NOMO-1 (cell line): Measurements from ENCODE around the gene DCAF4L1.

ENCODE experiments used
- DNase-seq, 2 experiments: peaks; one replicate each; lab custom pipeline; 2025; ENCODE audit not compliant: unreplicated experiment in 2 of 2; lab: John Stamatoyannopoulos, UW

The DCAF4L1 gene

GRCh38 chr4:41989994-41990364 is 8.4 kb downstream of the DCAF4L1 start:
- no peak for DNase-seq

GRCh38 chr4:41990365-41991111 is 9.0 kb downstream of the DCAF4L1 start, which contains the start of gene SLC30A9:
TSS of gene SLC30A9 (plus strand) at chr4:41990530. CDS start at chr4:41990652, 122 bp downstream.
- peak; percentile 88 to 92 for DNase-seq

GRCh38 chr4:41991916-41992767 is 10.6 kb downstream of the DCAF4L1 start:
- DNase-seq = peak in 1 of 2 experiments; percentile 13

GRCh38 chr4:41992967-41993857 is 11.7 kb downstream of the DCAF4L1 start:
- DNase-seq = no peak

GRCh38 chr4:41994461-41994985 is 13.0 kb downstream of the DCAF4L1 start:
- DNase-seq = no peak

GRCh38 chr4:41998019-41998418 is 16.5 kb downstream of the DCAF4L1 start:
- no peak for DNase-seq

GRCh38 chr4:41999321-41999720 is 17.8 kb downstream of the DCAF4L1 start:
- no peak for DNase-seq

- DNase-seq = no peak
Measured at GRCh38 chr4:42008011-42008786, 26.6 kb downstream of the DCAF4L1 start.

- no peak for DNase-seq
Measured at GRCh38 chr4:42015438-42015837, 33.9 kb downstream of the DCAF4L1 start.

- no peak for DNase-seq
Measured at GRCh38 chr4:42018451-42018850, 36.9 kb downstream of the DCAF4L1 start.
